ACC112 (cell line): Measurements from ENCODE around the gene CNTFR.

Source experiments
- H2AFZ ChIP-seq: fragments of 200-600 bp; sonication (generic); one replicate; pipeline ENCODE4 v1.6.0; 2017; ENCODE audit warnings: antibody characterized with exemption, low read length; ENCODE audit not compliant: unreplicated experiment
- H3K27ac ChIP-seq: fragments of 200-600 bp; sonication (generic); 2 replicates; pipeline ENCODE4 v1.5.1; 2014; ENCODE audit warnings: low read depth, mild to moderate bottlenecking, antibody characterized with exemption, low read length, moderate library complexity
- H3K27me3 ChIP-seq: fragments of 200-600 bp; sonication (generic); 2 replicates; pipeline ENCODE4 v1.6.1; 2014; ENCODE audit warnings: mild to moderate bottlenecking, antibody characterized with exemption, low read length, moderate library complexity, mixed read lengths; ENCODE audit not compliant: insufficient read depth
- H3K36me3 ChIP-seq: fragments of 200-600 bp; sonication (generic); 2 replicates; pipeline ENCODE4 v1.6.1; 2016; ENCODE audit warnings: mild to moderate bottlenecking, antibody characterized with exemption, low read length, moderate library complexity, mixed read lengths; ENCODE audit not compliant: insufficient read depth
- H3K4me1 ChIP-seq: fragments of 200-600 bp; sonication (generic); one replicate; pipeline ENCODE4 v1.6.1; 2016; ENCODE audit warnings: low read length, mixed read lengths; ENCODE audit not compliant: insufficient read depth, unreplicated experiment, control insufficient read depth
- H3K4me3 ChIP-seq: fragments of 200-600 bp; sonication (generic); 2 replicates; pipeline ENCODE4 v1.5.1; 2014; ENCODE audit warnings: mild to moderate bottlenecking, low read depth, low read length
- H3K79me2 ChIP-seq: fragments of 200-600 bp; sonication (generic); one replicate; pipeline ENCODE4 v1.6.0; 2016; ENCODE audit warnings: low read length; ENCODE audit not compliant: control insufficient read depth, unreplicated experiment, insufficient read depth

Gene CNTFR

GRCh38 chr9:34502471-34502870 is 87.1 kb downstream of the CNTFR start:
- Histone ChIP-seq H3K36me3 (no peaks in the 10 kb centered on the region), H3K27ac (no peak overlapping the region), H3K4me3 (no peak overlapping the region)

GRCh38 chr9:34501889-34502425 is 87.6 kb downstream of the CNTFR start:
- Histone ChIP-seq H3K36me3 (no peaks in the 10 kb centered on the region), H3K79me2 (no peaks in the 10 kb centered on the region), H3K27me3 (peaks cover 44% of the 10 kb centered on the region), H2AFZ (no peak overlapping the region), H3K4me3 (no peak overlapping the region), H3K27ac (no peak overlapping the region), H3K4me1 (no peaks in the 10 kb centered on the region)

More at GRCh38 chr9:34502471-34502870, 87.1 kb downstream of the CNTFR start:
- no peaks in the 10 kb centered on the region for H3K4me1 ChIP-seq
- H3K79me2 ChIP-seq = no peaks in the 10 kb centered on the region
- H3K27me3 ChIP-seq = peaks cover 42% of the 10 kb centered on the region
- no peak overlapping the region for H2AFZ ChIP-seq
